Naive thymus-derived CD4-positive, alpha-beta T cell (primary cell): ENCODE measurements around the gene GABBR1. TPM values are rescaled to one million over a fixed set of nuclear protein-coding genes. Genes with fewer than 3 reads are reported as not detected.

ENCODE experiments used
- ATAC-seq: fragments of 150-1000 bp; cut with Tn5 transposase; 2 replicates; pipeline ENCODE4 v1.10.0; 2021; ENCODE audit warnings: mild to moderate bottlenecking, moderate library complexity
- CTCF ChIA-PET: fragments of 350-600 bp; sonication (Branson Sonifier 250); formaldehyde crosslinking; loops from one replicate; lab custom pipeline; 2021; ENCODE audit warnings: antibody characterized with exemption; lab: Charles Lee
- POLR2A ChIA-PET: fragments of 350-600 bp; sonication (Branson Sonifier 250); formaldehyde crosslinking; loops from one replicate; lab custom pipeline; 2021; ENCODE audit warnings: antibody characterized with exemption, inconsistent platforms; lab: Charles Lee
- DNase-seq, 9 donors: peaks; one replicate each; pipeline versions ENCODE4 v3.0.0 to v3.0.0-alpha.2; 2020 to 2022; ENCODE audit warnings: mixed read lengths in 1 of 9
- H3K27ac ChIP-seq: one replicate; pipeline ENCODE4 v1.7.0; 2013; ENCODE audit warnings: mild to moderate bottlenecking, low read depth, low read length, moderate library complexity
- H3K27me3 ChIP-seq, 2 donors: one replicate each; pipeline ENCODE4 v1.7.0; 2013; ENCODE audit warnings: low read length in 2 of 2, mild to moderate bottlenecking in 2 of 2, moderate library complexity in 2 of 2; ENCODE audit not compliant: control insufficient read depth in 2 of 2, insufficient read depth in 2 of 2
- H3K36me3 ChIP-seq, 3 experiments: 1 replicate in 2 of 3; 2 replicates in 1 of 3; pipeline ENCODE4 v1.7.0; 2013; ENCODE audit warnings: low read length in 3 of 3, mild to moderate bottlenecking in 3 of 3, moderate library complexity in 1 of 3; ENCODE audit not compliant: insufficient read depth in 3 of 3, control insufficient read depth in 2 of 3
- H3K4me1 ChIP-seq, 2 donors: one replicate each; pipeline ENCODE4 v1.7.0; 2013; ENCODE audit warnings: low read length in 2 of 2, mild to moderate bottlenecking in 2 of 2, moderate library complexity in 1 of 2; ENCODE audit not compliant: control insufficient read depth in 2 of 2, insufficient read depth in 2 of 2
- H3K4me3 ChIP-seq: 2 replicates; pipeline ENCODE4 v1.7.0; 2013; ENCODE audit warnings: mild to moderate bottlenecking, low read length
- H3K9me3 ChIP-seq, 3 experiments: 1 replicate in 2 of 3; 2 replicates in 1 of 3; pipeline ENCODE4 v1.7.0; 2013; ENCODE audit warnings: low read length in 3 of 3; ENCODE audit not compliant: control insufficient read depth in 2 of 3
- H3K27ac Mint-ChIP-seq, 9 donors: one replicate each; pipeline ENCODE4 v1.8.0; 2020 to 2022; ENCODE audit warnings: mixed read lengths in 9 of 9, mild to moderate bottlenecking in 8 of 9, moderate library complexity in 5 of 9, inconsistent platforms in 2 of 9
- H3K27me3 Mint-ChIP-seq, 5 donors: one replicate each; pipeline ENCODE4 v1.8.0; 2021 to 2022; ENCODE audit warnings: mixed read lengths in 5 of 5, mild to moderate bottlenecking in 1 of 5
- H3K36me3 Mint-ChIP-seq, 5 donors: one replicate each; pipeline ENCODE4 v1.8.0; 2020 to 2022; ENCODE audit warnings: mixed read lengths in 5 of 5, mild to moderate bottlenecking in 3 of 5, inconsistent platforms in 1 of 5
- H3K4me1 Mint-ChIP-seq, 7 donors: one replicate each; pipeline ENCODE4 v1.8.0; 2020 to 2022; ENCODE audit warnings: mixed read lengths in 7 of 7, mild to moderate bottlenecking in 3 of 7, inconsistent platforms in 1 of 7
- H3K4me3 Mint-ChIP-seq, 10 donors: one replicate each; pipeline ENCODE4 v1.8.0; 2020 to 2022; ENCODE audit warnings: mild to moderate bottlenecking in 10 of 10, mixed read lengths in 10 of 10, moderate library complexity in 6 of 10, inconsistent platforms in 2 of 10
- H3K9me3 Mint-ChIP-seq, 11 donors: one replicate each; pipeline ENCODE4 v1.8.0; 2020 to 2022; ENCODE audit warnings: mixed read lengths in 11 of 11, mild to moderate bottlenecking in 4 of 11, inconsistent platforms in 1 of 11, moderate library complexity in 1 of 11
- intact Hi-C, 2 donors: fragments of 100-400 bp; cut with micrococcal nuclease; formaldehyde crosslinking; loops; one replicate each; pipeline ENCODE4 v1.15.1; 2023
- polyA plus RNA-seq, 2 donors: library from polyadenylated mRNA; unstranded; fragments of 300-500 nt; fragmentation: Illumina TruSeq; gene quantifications; one replicate each; pipeline ENCODE4 v1.2.3, GENCODE V29; 2021
- total RNA-seq, 6 experiments: library from RNA in 5 of 6; stranded (reverse) in 5 of 6; gene quantifications; 1 replicate in 5 of 6; 2 replicates in 1 of 6; pipeline ENCODE4 v1.2.3 and lab custom pipeline; 2021 to 2026

GABBR1 gene
- total and polyA plus RNA-seq, 7 experiments from 2014 or later: 1.2 to 115 (median 59.9) TPM

GRCh38 chr6:29552512-29553051 lies 80.4 kb downstream of the GABBR1 start:
- Mint-ChIP-seq H3K4me1 (peaks cover 10 to 19% (median 18%) of the 10 kb centered on the region in 7 donors), H3K27me3 (peaks cover 57 to 77% (median 68%) of the 10 kb centered on the region in 5 donors), H3K9me3 (peaks cover 0 to 4% (median 0%) of the 10 kb centered on the region in 11 donors), H3K27ac (peak overlapping the region in 1 of 9 donors; percentile 76), H3K4me3 (peak overlapping the region; percentile 76 to 98 (median 88)), H3K36me3 (peaks cover 0 to 9% (median 0%) of the 10 kb centered on the region in 5 donors)
- Histone ChIP-seq H3K27me3 (peaks cover 5 to 8% of the 10 kb centered on the region in 2 donors), H3K4me1 (peaks cover 6 to 7% of the 10 kb centered on the region in 2 donors), H3K36me3 (no peaks in the 10 kb centered on the region), H3K9me3 (no peaks in the 10 kb centered on the region), H3K27ac (no peak overlapping the region), H3K4me3 (peak overlapping the region; percentile 57)
- POLR2A ChIA-PET: no interaction called here
- DNase-seq (peak in 7 of 9 donors; percentile 42 to 73 (median 65)), ATAC-seq (peak; percentile 85)
- CTCF ChIA-PET: no interaction called here
- intact Hi-C loops: no loop called here

- Histone ChIP-seq H3K4me1 (no peaks in the 10 kb centered on the region), H3K27me3 (no peaks in the 10 kb centered on the region), H3K9me3 (no peaks in the 10 kb centered on the region), H3K27ac (no peak overlapping the region), H3K36me3 (no peaks in the 10 kb centered on the region), H3K4me3 (no peak overlapping the region)
- H3K9me3 Mint-ChIP-seq: peaks cover 0 to 4% (median 0%) of the 10 kb centered on the region in 11 donors
- ChIA-PET POLR2A (no interaction called here), CTCF (no interaction called here)
- H3K4me3 Mint-ChIP-seq: no peak overlapping the region
- no peak overlapping the region for H3K27ac Mint-ChIP-seq
- DNase-seq (no peak), ATAC-seq (no peak)
- peaks cover 0 to 4% (median 0%) of the 10 kb centered on the region in 5 donors for H3K36me3 Mint-ChIP-seq
- intact Hi-C loops: no loop called here
- H3K27me3 Mint-ChIP-seq: peaks cover 37 to 62% (median 52%) of the 10 kb centered on the region in 5 donors
- H3K4me1 Mint-ChIP-seq: peaks cover 0 to 4% (median under 1%) of the 10 kb centered on the region in 7 donors
Observed at GRCh38 chr6:29547573-29547972, 85.4 kb downstream of the GABBR1 start.

- Mint-ChIP-seq H3K4me1 (peaks cover 0 to 2% (median 0%) of the 10 kb centered on the region in 7 donors), H3K27ac (no peak overlapping the region)
Observed at GRCh38 chr6:29537714-29538403, 95.1 kb downstream of the GABBR1 start.

GRCh38 chr6:29532320-29532951 lies 100.5 kb downstream of the GABBR1 start:
- no peak for ATAC-seq
- no peaks in the 10 kb centered on the region for H3K36me3 Mint-ChIP-seq
- intact Hi-C loops: no loop called here
- H3K36me3 ChIP-seq: no peaks in the 10 kb centered on the region
- H3K4me1 Mint-ChIP-seq: peaks cover 0 to 2% (median 0%) of the 10 kb centered on the region in 7 donors
- H3K4me1 ChIP-seq: no peaks in the 10 kb centered on the region
- ChIA-PET CTCF (no interaction called here), POLR2A (interaction anchor here (1.0 kb wide), 1 partner anchor 117 kb away, joined by 4 read pairs; no protein-coding TSS in a partner anchor)
- no peak overlapping the region for H3K27ac Mint-ChIP-seq
- H3K4me3 Mint-ChIP-seq: no peak overlapping the region
- no peak overlapping the region for H3K4me3 ChIP-seq
- peaks cover 2 to 14% (median 6%) of the 10 kb centered on the region in 5 donors for H3K27me3 Mint-ChIP-seq
- H3K9me3 ChIP-seq: no peaks in the 10 kb centered on the region
- peaks cover 0 to 1% (median 0%) of the 10 kb centered on the region in 11 donors for H3K9me3 Mint-ChIP-seq
- H3K27ac ChIP-seq: no peak overlapping the region
- DNase-seq: no peak
- no peaks in the 10 kb centered on the region for H3K27me3 ChIP-seq

More at GRCh38 chr6:29537714-29538403, 95.1 kb downstream of the GABBR1 start:
- no peaks in the 10 kb centered on the region for H3K27me3 ChIP-seq
- H3K4me1 ChIP-seq: no peaks in the 10 kb centered on the region
- ChIA-PET POLR2A (no interaction called here), CTCF (no interaction called here)
- Mint-ChIP-seq H3K27me3 (peaks cover 11 to 26% (median 15%) of the 10 kb centered on the region in 5 donors), H3K36me3 (no peaks in the 10 kb centered on the region), H3K4me3 (no peak overlapping the region), H3K9me3 (peaks cover 0 to 1% (median 0%) of the 10 kb centered on the region in 11 donors)
- no peak for ATAC-seq
- H3K4me3 ChIP-seq: no peak overlapping the region
- intact Hi-C loops: no loop called here
- no peak for DNase-seq
- no peaks in the 10 kb centered on the region for H3K9me3 ChIP-seq
- no peaks in the 10 kb centered on the region for H3K36me3 ChIP-seq
- H3K27ac ChIP-seq: no peak overlapping the region

GRCh38 chr6:29531668-29532067 lies 101.3 kb downstream of the GABBR1 start:
- Histone ChIP-seq H3K27ac (no peak overlapping the region), H3K4me1 (no peaks in the 10 kb centered on the region), H3K36me3 (no peaks in the 10 kb centered on the region), H3K27me3 (no peaks in the 10 kb centered on the region), H3K9me3 (no peaks in the 10 kb centered on the region), H3K4me3 (no peak overlapping the region)
- Mint-ChIP-seq H3K4me1 (peaks cover 0 to 2% (median 0%) of the 10 kb centered on the region in 7 donors), H3K27ac (no peak overlapping the region), H3K9me3 (no peaks in the 10 kb centered on the region), H3K4me3 (no peak overlapping the region), H3K27me3 (peaks cover 5 to 14% (median 11%) of the 10 kb centered on the region in 5 donors), H3K36me3 (no peaks in the 10 kb centered on the region)
- ATAC-seq (no peak), DNase-seq (no peak)
- POLR2A ChIA-PET: interaction anchor here (1.0 kb wide), 1 partner anchor 118 kb away, joined by 4 read pairs; no protein-coding TSS in a partner anchor
- intact Hi-C loops: no loop called here
- CTCF ChIA-PET: no interaction called here

- H3K4me1 ChIP-seq: no peaks in the 10 kb centered on the region
- Mint-ChIP-seq H3K4me1 (peaks cover 0 to 2% (median 0%) of the 10 kb centered on the region in 7 donors), H3K27me3 (peaks cover 9 to 20% (median 15%) of the 10 kb centered on the region in 5 donors), H3K36me3 (no peaks in the 10 kb centered on the region), H3K27ac (no peak overlapping the region), H3K4me3 (no peak overlapping the region), H3K9me3 (no peaks in the 10 kb centered on the region)
- no peak overlapping the region for H3K4me3 ChIP-seq
- ATAC-seq (no peak), DNase-seq (no peak)
- intact Hi-C loops: no loop called here
- ChIA-PET POLR2A (no interaction called here), CTCF (no interaction called here)
- H3K36me3 ChIP-seq: no peaks in the 10 kb centered on the region
- no peaks in the 10 kb centered on the region for H3K9me3 ChIP-seq
- H3K27me3 ChIP-seq: no peaks in the 10 kb centered on the region
- no peak overlapping the region for H3K27ac ChIP-seq
Observed at GRCh38 chr6:29530671-29531310, 102.2 kb downstream of the GABBR1 start.
